Measurements from ENCODE around the gene CSHL1.
A peak's percentile ranks its signal among the peaks of the same experiment; 100 is the strongest.

Gene CSHL1

DNA sequence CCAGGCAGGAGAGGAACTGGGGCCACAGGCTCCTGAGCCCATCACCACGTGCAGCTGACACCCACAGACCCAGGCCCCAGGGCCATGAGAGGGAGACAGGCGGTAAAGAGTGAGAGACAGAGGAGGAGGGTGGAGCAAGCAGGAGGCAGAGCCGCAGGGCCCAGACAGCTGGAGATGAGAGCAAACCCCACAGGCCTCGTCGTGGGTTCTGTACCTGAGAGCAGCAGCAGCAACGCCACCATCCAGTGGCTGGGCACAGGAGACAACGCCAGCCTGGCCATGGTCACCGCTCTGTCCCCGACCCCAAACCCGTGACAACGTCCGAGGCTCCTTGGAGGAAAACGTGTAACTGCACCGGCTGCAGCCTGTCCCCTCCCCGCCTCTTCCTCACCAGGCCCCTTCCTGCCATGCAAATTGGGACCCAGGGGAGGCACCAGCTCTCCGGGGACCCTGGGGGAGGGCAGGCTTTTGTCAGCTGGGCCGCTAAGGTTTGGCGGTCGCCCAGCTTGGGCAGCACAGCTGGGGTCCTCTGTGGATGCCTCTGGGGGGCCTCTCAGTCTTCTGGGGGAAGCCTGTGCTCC is 21.0 kb upstream of the CSHL1 start, which contains the start of gene CD79B:
TSS of gene CD79B (minus strand) at position 351 of the 581 bp plus-strand sequence. CDS start at position 281, 70 bp downstream.
- no peaks in the 10 kb centered on the region for H3K27me3 ChIP-seq (replicated peaks; ENCODE audit: control insufficient read depth, insufficient read depth, low read length)
- TF ChIP-seq, protein P1, sequence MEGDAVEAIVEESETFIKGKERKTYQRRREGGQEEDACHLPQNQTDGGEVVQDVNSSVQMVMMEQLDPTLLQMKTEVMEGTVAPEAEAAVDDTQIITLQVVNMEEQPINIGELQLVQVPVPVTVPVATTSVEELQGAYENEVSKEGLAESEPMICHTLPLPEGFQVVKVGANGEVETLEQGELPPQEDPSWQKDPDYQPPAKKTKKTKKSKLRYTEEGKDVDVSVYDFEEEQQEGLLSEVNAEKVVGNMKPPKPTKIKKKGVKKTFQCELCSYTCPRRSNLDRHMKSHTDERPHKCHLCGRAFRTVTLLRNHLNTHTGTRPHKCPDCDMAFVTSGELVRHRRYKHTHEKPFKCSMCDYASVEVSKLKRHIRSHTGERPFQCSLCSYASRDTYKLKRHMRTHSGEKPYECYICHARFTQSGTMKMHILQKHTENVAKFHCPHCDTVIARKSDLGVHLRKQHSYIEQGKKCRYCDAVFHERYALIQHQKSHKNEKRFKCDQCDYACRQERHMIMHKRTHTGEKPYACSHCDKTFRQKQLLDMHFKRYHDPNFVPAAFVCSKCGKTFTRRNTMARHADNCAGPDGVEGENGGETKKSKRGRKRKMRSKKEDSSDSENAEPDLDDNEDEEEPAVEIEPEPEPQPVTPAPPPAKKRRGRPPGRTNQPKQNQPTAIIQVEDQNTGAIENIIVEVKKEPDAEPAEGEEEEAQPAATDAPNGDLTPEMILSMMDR (IDR thresholded peaks at IDR 0.05; ENCODE audit: insufficient read depth, low read length, poor library complexity, severe bottlenecking), result no peak
- peak; percentile 86 for DNase-seq (ENCODE audit: extremely low read depth, insufficient read length)
- peaks cover 27% of the 10 kb centered on the region for H3K36me3 ChIP-seq (ENCODE audit: control insufficient read depth, insufficient read depth, low read length)
- H3K4me3 ChIP-seq (replicated peaks; ENCODE audit: low read depth, low read length), result peak within 1 kb of the TSS; percentile 99

DNA sequence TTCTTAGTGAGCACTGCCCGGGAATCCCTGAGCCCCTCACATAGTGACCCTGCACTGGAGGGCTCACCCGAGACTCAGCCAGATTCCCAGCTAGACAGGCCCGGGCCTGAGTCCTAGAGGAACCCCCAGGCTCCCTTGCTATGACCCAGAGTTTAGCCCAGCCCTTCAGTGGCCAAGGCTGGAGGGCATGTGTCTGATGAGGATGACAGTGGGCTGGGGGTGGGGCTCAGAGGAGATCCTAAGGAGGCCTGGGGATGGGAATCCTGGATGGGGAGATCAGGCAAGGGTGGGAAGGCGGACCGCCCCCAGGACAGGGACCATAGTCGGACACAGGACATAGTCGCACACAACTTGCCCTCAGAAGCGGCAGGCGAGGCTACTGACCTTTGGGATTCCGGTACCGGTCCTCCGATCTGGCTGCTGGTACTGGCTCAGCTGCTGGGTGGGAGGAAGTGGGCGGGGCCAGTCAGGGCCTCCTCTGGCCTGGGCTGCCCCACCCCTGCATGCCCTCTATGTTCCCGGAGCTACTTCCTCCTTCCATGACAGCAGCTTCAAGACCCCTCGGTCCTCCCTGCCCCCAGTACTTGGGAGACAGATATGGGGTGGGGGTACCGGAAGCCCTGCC is 20.0 kb upstream of the CSHL1 start:
- peak; percentile 74 for DNase-seq (ENCODE audit: extremely low read depth, insufficient read length)
- peak overlapping the region; percentile 99 for H3K4me3 ChIP-seq (replicated peaks; ENCODE audit: low read depth, low read length)
- TF ChIP-seq, protein P1 (IDR thresholded peaks at IDR 0.05; ENCODE audit: insufficient read depth, low read length, poor library complexity, severe bottlenecking), result no peak
- H3K36me3 ChIP-seq (ENCODE audit: control insufficient read depth, insufficient read depth, low read length), result peaks cover 27% of the 10 kb centered on the region
- H3K27me3 ChIP-seq (replicated peaks; ENCODE audit: control insufficient read depth, insufficient read depth, low read length), result no peaks in the 10 kb centered on the region

DNA sequence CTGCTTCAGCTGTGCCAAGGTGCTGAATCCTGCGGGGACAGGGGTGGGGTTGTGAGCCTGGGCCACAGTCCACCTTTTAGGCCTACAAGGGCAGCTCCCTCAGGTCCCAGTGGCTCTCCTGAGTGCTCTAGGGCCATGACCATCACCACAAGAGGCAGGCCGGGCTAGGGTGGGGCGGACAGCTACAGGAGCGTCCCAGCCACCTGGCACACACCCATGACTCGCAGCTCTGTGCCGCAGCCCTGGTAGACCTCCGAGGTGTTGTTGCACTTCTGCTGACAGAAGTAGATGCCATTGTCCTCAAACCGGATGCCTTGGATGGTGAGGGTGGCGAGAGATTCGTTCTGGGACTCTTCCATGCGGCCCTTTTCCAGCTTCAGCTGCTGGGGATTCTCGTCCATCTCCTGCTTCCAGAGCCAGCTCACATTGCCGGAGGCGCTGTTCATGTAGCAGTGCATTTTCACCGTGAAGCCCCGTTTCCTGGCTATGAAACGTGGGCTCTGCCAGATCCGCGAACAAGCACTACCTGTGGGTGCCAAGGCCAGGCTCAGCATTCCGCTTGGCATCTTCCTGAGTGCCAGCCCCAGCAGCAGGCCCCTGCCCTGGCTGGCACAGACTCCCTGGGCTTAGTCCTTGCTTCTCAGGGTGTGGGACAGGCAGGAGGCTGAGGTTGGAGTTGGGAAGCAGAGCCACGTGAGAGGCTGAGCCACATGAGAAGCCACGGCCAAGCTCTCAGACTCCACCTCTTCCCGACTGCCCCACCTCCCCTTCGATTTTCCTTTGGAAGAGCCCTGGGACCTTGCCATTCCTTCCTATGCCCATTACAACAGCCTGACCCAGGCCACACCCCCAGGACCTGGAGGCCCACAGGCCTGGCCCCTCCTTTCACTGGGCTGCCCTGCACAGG is 19.1 kb upstream of the CSHL1 start:
- Histone ChIP-seq H3K27me3 (replicated peaks; ENCODE audit: control insufficient read depth, insufficient read depth, low read length) (no peaks in the 10 kb centered on the region), H3K36me3 (ENCODE audit: control insufficient read depth, insufficient read depth, low read length) (peaks cover 27% of the 10 kb centered on the region), H3K4me3 (replicated peaks; ENCODE audit: low read depth, low read length) (peak overlapping the region; percentile 99)
- TF ChIP-seq, protein P1 (IDR thresholded peaks at IDR 0.05; ENCODE audit: insufficient read depth, low read length, poor library complexity, severe bottlenecking), result no peak
- no peak for DNase-seq (ENCODE audit: extremely low read depth, insufficient read length)

DNA sequence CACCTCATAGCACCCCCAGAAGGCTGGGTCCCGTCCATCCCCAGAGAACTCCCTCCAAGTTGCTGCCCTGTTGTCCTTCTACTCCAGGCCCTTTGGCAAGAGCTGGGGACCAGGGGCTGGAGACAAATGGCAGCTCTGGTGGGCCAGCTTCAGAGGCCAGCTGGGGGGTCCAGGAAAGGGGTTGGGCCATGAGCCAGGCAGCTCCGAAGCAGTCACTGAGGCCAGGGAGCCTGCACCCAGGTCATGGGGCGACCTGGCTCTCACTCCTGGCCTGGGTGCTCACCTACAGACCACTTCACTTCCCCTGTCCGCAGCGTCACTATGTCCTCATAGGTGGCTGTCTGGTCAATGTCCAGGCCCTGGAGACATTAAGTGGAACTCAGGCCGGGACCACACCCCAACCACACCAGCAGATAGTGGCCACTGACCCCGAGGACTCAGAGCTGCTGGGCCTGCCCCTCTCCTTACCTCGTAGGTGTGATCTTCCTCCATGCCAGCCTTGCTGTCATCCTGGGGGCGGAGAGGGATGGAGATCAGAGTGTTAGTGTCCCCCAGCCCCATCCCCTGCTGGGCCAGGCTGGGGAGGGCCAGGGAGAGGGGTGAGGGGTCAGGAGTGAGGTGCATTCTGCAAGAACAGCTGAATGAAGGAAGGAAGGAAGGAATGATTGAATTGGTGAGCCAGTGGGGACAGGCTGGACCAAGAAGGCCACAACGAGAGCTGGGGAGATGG is 18.1 kb upstream of the CSHL1 start:
- Histone ChIP-seq H3K4me3 (replicated peaks; ENCODE audit: low read depth, low read length) (no peak overlapping the region), H3K27me3 (replicated peaks; ENCODE audit: control insufficient read depth, insufficient read depth, low read length) (no peaks in the 10 kb centered on the region), H3K36me3 (ENCODE audit: control insufficient read depth, insufficient read depth, low read length) (peaks cover 27% of the 10 kb centered on the region)
- TF ChIP-seq, protein P1 (IDR thresholded peaks at IDR 0.05; ENCODE audit: insufficient read depth, low read length, poor library complexity, severe bottlenecking), result no peak
- no peak for DNase-seq (ENCODE audit: extremely low read depth, insufficient read length)

DNA sequence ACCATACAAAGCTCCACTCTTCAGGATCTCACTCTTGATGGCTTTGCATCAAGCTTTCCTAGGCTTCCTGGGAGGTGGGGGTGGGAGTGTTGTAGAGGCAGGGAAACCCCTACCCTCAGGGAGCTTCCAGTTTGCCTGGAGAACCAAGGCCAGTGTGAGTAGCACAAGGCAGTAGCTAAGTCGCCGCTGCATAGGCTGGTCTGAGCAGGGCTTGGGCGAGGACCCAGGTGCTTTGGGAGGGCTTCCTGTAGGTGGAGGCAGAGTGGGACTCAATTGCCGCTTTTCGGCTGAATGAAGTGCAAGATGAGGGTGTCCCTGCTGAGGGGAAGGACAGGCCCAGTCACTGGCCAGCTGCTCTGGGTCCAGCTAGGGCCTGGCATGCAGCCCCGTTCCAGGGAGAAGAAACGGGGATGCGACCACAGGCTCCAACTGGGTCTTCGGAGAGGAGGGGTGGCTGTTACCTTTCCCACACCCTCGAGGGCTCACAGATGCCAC is 17.2 kb upstream of the CSHL1 start:
- TF ChIP-seq, protein P1 (IDR thresholded peaks at IDR 0.05; ENCODE audit: insufficient read depth, low read length, poor library complexity, severe bottlenecking), result no peak
- DNase-seq (ENCODE audit: extremely low read depth, insufficient read length), result no peak
- no peak overlapping the region for H3K4me3 ChIP-seq (replicated peaks; ENCODE audit: low read depth, low read length)
- no peaks in the 10 kb centered on the region for H3K27me3 ChIP-seq (replicated peaks; ENCODE audit: control insufficient read depth, insufficient read depth, low read length)
- H3K36me3 ChIP-seq (ENCODE audit: control insufficient read depth, insufficient read depth, low read length), result peaks cover 27% of the 10 kb centered on the region

Measured in GM06990 (cell line).